HG03196 (cell line): ENCODE results near the gene TUT7.
A peak's percentile ranks its signal among the peaks of the same experiment; 100 is the strongest.
"Not testable (repeated sequence)": the region's sequence is repeated elsewhere in the genome, so short reads cannot be mapped to it uniquely, and the experiment has no call there.

Experiments used
- ATAC-seq: cut with Tn5 transposase; IDR thresholded peaks from one replicate; pipeline ENCODE4 v1.9.1; 2021; ENCODE audit not compliant: unreplicated experiment

Gene TUT7

DNA sequence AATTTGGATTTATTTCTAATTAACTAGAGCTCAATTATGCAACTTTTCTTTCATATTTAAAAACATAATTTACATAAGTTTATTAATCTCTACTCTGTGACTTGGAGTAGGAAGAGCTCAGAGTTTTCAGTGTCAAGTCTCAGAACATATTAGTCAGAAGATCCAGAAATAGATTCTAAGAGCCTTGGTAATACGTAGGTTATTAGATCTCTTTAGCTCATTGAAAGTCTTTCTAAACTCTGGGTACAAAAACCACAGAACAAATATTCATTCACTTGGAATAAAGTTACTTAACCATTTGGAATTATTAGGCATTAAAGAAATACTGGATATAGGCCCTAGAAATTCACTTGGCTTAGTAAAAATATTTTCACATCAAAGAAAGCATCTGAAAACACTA lies 45.5 kb downstream of the TUT7 start:
- no peak for ATAC-seq

- no peak for ATAC-seq
Measured at GRCh38 chr9:86304236-86304730, 49.9 kb downstream of the TUT7 start.

DNA sequence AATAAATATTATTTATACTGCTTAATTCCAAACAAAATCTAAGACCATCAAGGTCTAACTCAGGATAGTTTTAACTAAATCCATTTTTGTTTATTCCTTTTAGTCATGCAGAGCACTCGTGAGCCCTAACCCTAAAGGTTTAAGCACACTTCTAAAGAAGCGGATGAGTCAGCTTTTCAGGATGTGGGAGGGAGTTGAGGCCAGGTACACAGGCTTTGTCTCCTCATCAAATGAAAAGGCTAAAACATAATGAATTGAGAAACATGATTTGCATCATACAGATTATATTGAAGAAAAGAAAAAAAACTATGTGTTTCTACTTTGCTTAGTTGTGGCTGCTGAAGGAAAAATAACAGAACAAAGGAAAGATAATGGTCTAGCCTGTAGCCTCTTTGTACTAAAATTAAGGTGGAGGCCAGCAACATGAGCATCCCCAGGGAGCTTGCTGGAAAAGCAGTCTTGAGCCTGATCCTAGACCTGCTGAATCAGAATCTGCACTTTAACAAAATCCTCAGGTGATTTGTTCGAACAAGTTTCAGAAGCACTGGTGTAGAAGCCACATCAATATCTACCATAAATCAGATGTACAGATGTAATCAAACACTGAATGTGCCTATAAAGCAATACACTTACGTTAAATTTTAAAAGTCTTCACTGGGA lies 50.8 kb downstream of the TUT7 start:
- ATAC-seq = no peak

GRCh38 chr9:86301686-86302085 lies 52.5 kb downstream of the TUT7 start:
- no peak for ATAC-seq

GRCh38 chr9:86300701-86301100 lies 53.5 kb downstream of the TUT7 start:
- ATAC-seq = no peak

DNA sequence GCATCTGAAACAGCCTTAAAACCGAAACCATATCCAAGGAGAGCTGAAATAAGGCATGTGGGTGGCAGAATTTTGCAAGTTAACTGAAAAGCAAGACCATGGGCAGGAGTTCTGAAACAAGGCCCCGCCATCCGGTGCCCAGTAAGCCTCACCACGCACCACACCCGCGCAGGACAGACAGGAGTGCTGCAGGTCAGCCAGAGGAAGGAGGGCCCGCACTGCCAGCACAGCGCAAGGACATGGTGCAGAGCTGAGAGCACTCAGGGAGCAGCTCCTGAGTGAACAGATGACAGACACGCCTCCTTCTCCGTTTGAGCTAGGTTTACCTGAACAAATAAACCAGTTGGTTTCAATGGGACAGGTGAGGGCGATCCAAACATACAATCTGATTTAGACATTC lies 55.3 kb downstream of the TUT7 start:
- no peak for ATAC-seq

- not testable (repeated sequence) for ATAC-seq
Measured at GRCh38 chr9:86290341-86290740, 63.9 kb downstream of the TUT7 start.

GRCh38 chr9:86288499-86289198 lies 65.6 kb downstream of the TUT7 start:
- ATAC-seq = no peak

GRCh38 chr9:86287013-86287412 lies 67.2 kb downstream of the TUT7 start:
- no peak for ATAC-seq

GRCh38 chr9:86286278-86286677 lies 67.9 kb downstream of the TUT7 start:
- no peak for ATAC-seq

DNA sequence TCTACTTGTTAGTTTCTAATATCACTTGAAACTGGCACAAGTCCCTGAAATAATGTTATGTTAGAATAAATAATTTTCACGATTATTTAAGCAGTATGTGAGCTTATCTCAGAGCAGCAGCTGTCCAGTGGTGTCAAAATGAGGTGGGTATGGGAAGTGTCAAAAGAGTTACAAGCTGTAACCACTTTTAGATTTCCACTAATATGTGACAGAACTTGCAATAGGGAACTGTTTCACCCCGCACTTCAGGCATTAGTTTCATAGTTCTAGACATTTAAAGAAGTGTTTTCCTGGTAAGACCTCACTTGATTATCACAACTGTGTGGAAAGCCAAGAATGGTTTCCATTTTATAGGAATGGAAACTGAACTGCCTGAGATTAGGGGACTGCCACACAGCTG lies 68.9 kb downstream of the TUT7 start:
- no peak for ATAC-seq

GRCh38 chr9:86282979-86283535 lies 71.2 kb downstream of the TUT7 start:
- peak; percentile 23 for ATAC-seq

GRCh38 chr9:86282077-86282978 lies 71.9 kb downstream of the TUT7 start, which contains the start of gene ISCA1:
Gene ISCA1 (minus strand): TSS chr9:86282538. CDS start chr9:86282458, 80 bp downstream.
- ATAC-seq = peak; percentile 81

DNA sequence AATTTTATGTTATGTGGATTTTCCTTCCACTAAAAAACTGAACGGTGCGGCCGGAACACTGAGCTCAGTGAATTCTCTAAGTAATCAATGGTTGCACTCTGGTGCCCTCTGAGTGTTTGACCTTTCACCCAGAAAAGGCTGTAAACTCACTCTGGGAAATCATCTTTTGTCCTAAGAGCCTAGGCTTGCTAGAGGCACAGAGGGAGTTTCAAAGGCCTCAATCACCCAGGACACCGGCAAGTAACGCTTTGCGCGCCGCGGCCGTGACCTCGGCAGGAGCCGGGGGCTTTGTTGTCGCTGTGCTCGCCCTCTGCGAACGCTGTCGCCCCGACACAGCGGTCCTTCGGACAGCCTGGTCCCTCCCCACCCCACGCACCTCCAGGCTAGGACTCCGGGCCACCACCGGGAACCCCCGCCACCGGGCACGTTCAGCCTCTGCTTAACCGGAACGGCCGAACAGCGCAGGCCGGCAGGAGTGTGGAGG lies 72.6 kb downstream of the TUT7 start:
- ATAC-seq = peak; percentile 8

DNA sequence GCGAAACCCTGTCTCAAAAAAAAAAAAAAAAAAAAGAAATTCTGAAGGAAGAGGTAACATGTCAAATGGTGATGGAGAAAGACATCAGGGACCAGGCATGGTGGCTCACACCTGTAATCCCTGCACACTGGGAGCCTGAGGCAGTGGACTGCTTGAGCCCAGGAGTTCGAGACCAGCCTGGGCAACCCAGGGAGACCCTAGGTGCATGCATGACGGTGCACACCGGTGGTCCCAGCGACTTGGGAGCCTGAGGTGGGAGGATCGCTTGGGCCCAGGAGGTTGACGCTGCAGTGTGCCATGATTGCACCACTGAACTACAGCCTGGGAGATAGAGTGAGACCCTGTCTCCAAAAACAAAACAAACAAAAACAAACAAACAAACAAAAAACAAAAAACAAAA lies 73.6 kb downstream of the TUT7 start:
- ATAC-seq = no peak

DNA sequence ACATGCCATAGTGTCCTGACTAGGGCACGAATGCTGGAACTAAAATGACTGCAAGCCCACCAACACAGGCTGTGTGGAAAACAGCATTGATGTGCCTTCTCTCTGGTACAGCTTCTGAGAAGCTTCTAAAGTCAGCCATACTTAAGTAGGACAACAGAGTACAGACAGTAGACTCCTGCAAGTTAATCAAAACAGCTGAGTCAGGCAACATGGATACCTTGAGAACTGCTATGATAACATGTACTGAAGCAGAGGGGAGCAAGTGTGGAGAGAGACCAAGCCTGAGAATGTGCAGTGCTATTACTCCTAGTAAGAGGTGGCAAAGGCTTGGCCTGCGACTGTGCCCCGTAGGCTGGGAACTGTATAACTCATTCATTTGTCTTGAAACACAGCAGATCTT lies 74.4 kb downstream of the TUT7 start:
- ATAC-seq = no peak

- ATAC-seq = no peak
Measured at GRCh38 chr9:86277072-86277471, 77.1 kb downstream of the TUT7 start.

DNA sequence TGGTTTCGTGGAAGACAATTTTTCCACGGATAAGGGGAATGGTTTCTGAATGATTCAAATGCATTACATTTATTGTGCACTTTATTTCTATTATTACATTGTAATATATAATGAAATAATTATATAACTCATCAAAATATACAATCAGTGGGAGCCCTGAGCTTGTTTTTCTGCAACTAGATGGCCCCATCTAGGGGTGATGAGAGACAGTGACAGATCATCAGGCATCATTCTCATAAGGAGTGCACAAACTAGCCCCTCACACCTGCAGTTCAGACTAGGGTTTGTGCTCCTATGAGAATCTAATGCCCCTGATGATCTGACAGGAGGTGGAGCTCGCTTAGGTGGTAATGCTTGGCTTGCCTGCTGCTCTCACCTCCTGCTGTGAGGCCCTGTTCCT lies 78.2 kb downstream of the TUT7 start:
- no peak for ATAC-seq

DNA sequence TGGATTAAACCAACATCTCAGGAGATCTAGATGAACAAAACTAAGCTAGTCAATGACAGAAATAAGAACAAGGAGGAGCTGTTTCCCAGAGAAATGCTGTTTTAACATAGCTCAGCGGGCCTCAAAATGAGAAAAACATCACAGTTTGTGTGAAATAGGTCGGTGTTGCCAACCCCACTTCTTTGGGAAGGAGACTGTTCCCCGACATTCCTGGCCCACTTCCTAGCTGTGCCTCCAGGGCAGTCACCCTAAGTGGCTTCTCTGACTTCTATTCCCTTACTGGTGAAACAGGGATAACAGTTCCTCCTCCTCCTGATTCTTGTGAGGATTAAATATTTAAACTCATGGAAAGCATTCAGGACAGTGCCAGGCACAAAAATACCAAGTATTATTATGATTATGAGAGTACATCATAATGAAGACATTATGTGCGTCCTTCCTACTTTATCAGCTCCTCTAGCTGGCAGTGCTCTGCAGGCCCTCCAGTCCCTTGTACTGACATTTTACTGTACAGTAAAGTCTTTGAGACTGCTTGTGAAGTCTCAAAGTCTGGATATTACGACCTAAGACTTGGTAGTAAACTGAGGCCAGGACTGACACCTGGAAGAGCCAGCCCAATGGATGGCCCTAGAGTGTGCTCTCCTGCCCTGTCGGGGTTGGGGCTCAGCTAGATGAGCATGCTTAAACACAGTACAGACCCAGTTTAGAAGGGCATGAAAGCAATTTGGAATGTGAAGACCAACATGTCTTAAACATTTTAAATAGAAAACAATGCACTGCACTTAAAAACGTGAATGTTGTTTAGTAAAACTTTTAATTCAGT lies 79.2 kb downstream of the TUT7 start:
- ATAC-seq = no peak

GRCh38 chr9:86272221-86272620 lies 82.0 kb downstream of the TUT7 start:
- ATAC-seq = no peak
